Prostate gland (tissue), 2 donors: Measurements from ENCODE around the gene SYCE3.

Experiments
- CTCF ChIP-seq, 4 experiments: fragments of 200-600 bp in 2 of 4; fragments of 450-650 bp in 2 of 4; sonication (generic) in 2 of 4; IDR thresholded peaks; 1 replicate in 3 of 4; 2 replicates in 1 of 4; pipeline ENCODE4 v1.5.1; 2016 to 2019; ENCODE audit warnings: antibody characterized with exemption in 4 of 4, mild to moderate bottlenecking in 2 of 4, moderate library complexity in 2 of 4
- POLR2A ChIP-seq: fragments of 450-650 bp; IDR thresholded peaks from one replicate; pipeline ENCODE4 v1.6.1; 2016; ENCODE audit warnings: antibody characterized with exemption, mild to moderate bottlenecking

GRCh38 chr22:50579752-50580151 lies 17.0 kb upstream of the SYCE3 start:
- no peak for TF ChIP-seq CTCF (IDR thresholded peaks at IDR 0.05)
- TF ChIP-seq POLR2A, result no peak
